Esophagus muscularis mucosa (tissue), 4 donors: ENCODE measurements around the gene DOCK8.

ENCODE experiments used
- EP300 ChIP-seq: sonication (generic); formaldehyde crosslinking; IDR thresholded peaks from one replicate; pipeline ENCODE4 v1.6.1; 2017; ENCODE audit warnings: antibody characterized with exemption
- POLR2A ChIP-seq: fragments of 450-650 bp; IDR thresholded peaks from one replicate; pipeline ENCODE4 v1.6.1; 2017; ENCODE audit warnings: antibody characterized with exemption, moderate library complexity, mild to moderate bottlenecking, low read depth
- POLR2AphosphoS5 ChIP-seq, 2 donors: sonication (generic); formaldehyde crosslinking; IDR thresholded peaks; one replicate each; pipeline ENCODE4 v1.6.1; 2017; ENCODE audit warnings: antibody characterized with exemption in 2 of 2
- TF ChIP-seq, protein P1 (sequence below), 3 experiments: fragments of 200-600 bp in 2 of 3; fragments of 450-650 bp in 1 of 3; sonication (generic) in 2 of 3; IDR thresholded peaks; one replicate each; pipeline ENCODE4 v1.5.1; 2017 to 2019; ENCODE audit warnings: antibody characterized with exemption in 3 of 3, mild to moderate bottlenecking in 2 of 3, moderate library complexity in 1 of 3

DNA sequence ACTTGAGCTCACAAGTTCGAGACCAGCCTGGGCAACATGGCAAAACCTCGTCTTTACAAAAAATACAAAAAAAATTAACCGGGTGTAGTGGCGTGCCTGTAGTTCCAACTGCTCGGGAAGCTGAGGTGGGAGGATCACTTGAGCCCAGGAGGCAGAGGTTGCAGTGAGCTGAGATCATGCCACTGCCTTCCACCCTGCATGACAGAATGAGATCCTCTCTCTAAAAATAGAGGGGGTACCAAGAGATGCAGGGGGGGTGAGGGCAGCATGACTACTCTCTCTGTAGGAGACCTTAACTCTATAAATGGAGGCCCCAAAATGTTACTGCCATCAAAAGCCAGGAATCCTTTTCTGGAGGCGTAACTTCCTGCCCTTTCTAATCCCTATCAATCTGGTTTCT lies 243.9 kb downstream of the DOCK8 start:
- TF ChIP-seq, protein P1, sequence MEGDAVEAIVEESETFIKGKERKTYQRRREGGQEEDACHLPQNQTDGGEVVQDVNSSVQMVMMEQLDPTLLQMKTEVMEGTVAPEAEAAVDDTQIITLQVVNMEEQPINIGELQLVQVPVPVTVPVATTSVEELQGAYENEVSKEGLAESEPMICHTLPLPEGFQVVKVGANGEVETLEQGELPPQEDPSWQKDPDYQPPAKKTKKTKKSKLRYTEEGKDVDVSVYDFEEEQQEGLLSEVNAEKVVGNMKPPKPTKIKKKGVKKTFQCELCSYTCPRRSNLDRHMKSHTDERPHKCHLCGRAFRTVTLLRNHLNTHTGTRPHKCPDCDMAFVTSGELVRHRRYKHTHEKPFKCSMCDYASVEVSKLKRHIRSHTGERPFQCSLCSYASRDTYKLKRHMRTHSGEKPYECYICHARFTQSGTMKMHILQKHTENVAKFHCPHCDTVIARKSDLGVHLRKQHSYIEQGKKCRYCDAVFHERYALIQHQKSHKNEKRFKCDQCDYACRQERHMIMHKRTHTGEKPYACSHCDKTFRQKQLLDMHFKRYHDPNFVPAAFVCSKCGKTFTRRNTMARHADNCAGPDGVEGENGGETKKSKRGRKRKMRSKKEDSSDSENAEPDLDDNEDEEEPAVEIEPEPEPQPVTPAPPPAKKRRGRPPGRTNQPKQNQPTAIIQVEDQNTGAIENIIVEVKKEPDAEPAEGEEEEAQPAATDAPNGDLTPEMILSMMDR (IDR thresholded peaks at IDR 0.05), result no peak
- TF ChIP-seq POLR2A (no peak), EP300 (no peak), POLR2AphosphoS5 (IDR thresholded peaks at IDR 0.05) (no peak)
